H1 (cell line): ENCODE measurements around the gene FES. TPM values are rescaled to one million over a fixed set of nuclear protein-coding genes. Genes with fewer than 3 reads are reported as not detected.

Experiments
- CTCF ChIA-PET: fragments of 300-600 bp; sonication (Branson Sonifier 250); formaldehyde crosslinking; loops from one replicate; lab custom pipeline; 2021; ENCODE audit not compliant: partially characterized antibody; lab: Charles Lee
- POLR2A ChIA-PET: fragments of 300-600 bp; sonication (Branson Sonifier 250); formaldehyde crosslinking; loops from one replicate; lab custom pipeline; 2021; ENCODE audit warnings: inconsistent platforms; ENCODE audit not compliant: partially characterized antibody; lab: Charles Lee
- DNase-seq, 2 experiments: peaks; one replicate each; pipeline versions ENCODE4 v3.0.0 to v3.0.0-alpha.2; 2010 to 2022; ENCODE audit warnings: low spot score in 2 of 2, low read depth in 1 of 2, mixed read lengths in 1 of 2
- FAIRE-seq: peaks from 2 replicates; lab custom pipeline; 2011; peaks lifted over from hg19 to GRCh38; lab: Jason Lieb, UNC
- H2AFZ ChIP-seq: 2 replicates; pipeline ENCODE4 v1.8.1; 2012; ENCODE audit warnings: low read length, inconsistent platforms
- H2AK5ac ChIP-seq: 2 replicates; pipeline ENCODE4 v1.6.1; 2013; ENCODE audit warnings: low read depth, low read length
- H2BK120ac ChIP-seq: replicated peaks from 2 replicates; pipeline ENCODE3; 2013; ENCODE audit warnings: low read depth, low read length, inconsistent platforms
- H2BK12ac ChIP-seq: 2 replicates; pipeline ENCODE4 v1.6.1; 2013; ENCODE audit warnings: low read depth, low read length
- H2BK15ac ChIP-seq: 2 replicates; pipeline ENCODE4 v1.6.1; 2013; ENCODE audit warnings: low read length
- H2BK20ac ChIP-seq: 2 replicates; pipeline ENCODE4 v1.6.1; 2013; ENCODE audit warnings: low read length
- H2BK5ac ChIP-seq: 2 replicates; pipeline ENCODE4 v1.6.1; 2013; ENCODE audit warnings: low read depth, low read length
- H3K14ac ChIP-seq: 2 replicates; pipeline ENCODE4 v1.6.1; 2013; ENCODE audit warnings: inconsistent platforms; ENCODE audit not compliant: insufficient read length
- H3K18ac ChIP-seq: 2 replicates; pipeline ENCODE4 v1.6.1; 2013; ENCODE audit warnings: low read length; ENCODE audit errors: extremely low read depth
- H3K23ac ChIP-seq: 2 replicates; pipeline ENCODE4 v1.6.1; 2013; ENCODE audit warnings: inconsistent platforms; ENCODE audit not compliant: insufficient read length
- H3K23me2 ChIP-seq: 2 replicates; pipeline ENCODE4 v1.6.1; 2013; ENCODE audit warnings: low read depth, low read length
- H3K27ac ChIP-seq: 2 replicates; pipeline ENCODE4 v1.6.1; 2011; ENCODE audit warnings: low read depth, low read length, inconsistent platforms
- H3K27me3 ChIP-seq, 4 experiments: replicated peaks in 1 of 4; 1 replicate in 1 of 4; 2 replicates in 3 of 4; pipeline versions ENCODE4 v1.6.1 to v1.8.1; 2011 to 2013; ENCODE audit warnings: low read length in 3 of 4, mild to moderate bottlenecking in 3 of 4, inconsistent platforms in 2 of 4, mixed read lengths in 2 of 4, moderate library complexity in 1 of 4; ENCODE audit not compliant: control insufficient read depth in 3 of 4, insufficient read depth in 3 of 4; ENCODE audit errors: extremely low read depth in 1 of 4
- H3K36me3 ChIP-seq, 4 experiments: 2 replicates each; pipeline versions ENCODE4 v1.6.1 to v1.8.1; 2011 to 2013; ENCODE audit warnings: mild to moderate bottlenecking in 4 of 4, low read length in 3 of 4, moderate library complexity in 2 of 4, control low read depth in 1 of 4, inconsistent platforms in 1 of 4; ENCODE audit not compliant: insufficient read depth in 4 of 4, control insufficient read depth in 2 of 4
- H3K4ac ChIP-seq: replicated peaks from 2 replicates; pipeline ENCODE3; 2013; ENCODE audit warnings: low read length, low read depth, mixed read lengths, inconsistent platforms; ENCODE audit not compliant: insufficient read length
- H3K4me1 ChIP-seq, 4 experiments: replicated peaks in 1 of 4; 1 replicate in 1 of 4; 2 replicates in 3 of 4; pipeline versions ENCODE4 v1.6.1 to v1.8.1; 2011 to 2013; ENCODE audit warnings: low read length in 3 of 4, inconsistent platforms in 2 of 4, mixed read lengths in 1 of 4; ENCODE audit not compliant: insufficient read depth in 4 of 4, control insufficient read depth in 3 of 4
- H3K4me2 ChIP-seq, 2 experiments: 2 replicates each; pipeline versions ENCODE4 v1.6.1 to v1.8.1; 2011 to 2013; ENCODE audit warnings: low read depth in 2 of 2, low read length in 2 of 2, control low read depth in 1 of 2, inconsistent platforms in 1 of 2, mild to moderate bottlenecking in 1 of 2; ENCODE audit not compliant: insufficient read depth in 1 of 2
- H3K4me3 ChIP-seq, 4 experiments: fragments of 200-600, 300-600 bp in 1 of 4; sonication (generic), shearing (Covaris generic), sonication (Bioruptor Twin) in 1 of 4; 2 replicates each; pipeline versions ENCODE4 v1.5.1 to v1.8.1; 2011 to 2016; ENCODE audit warnings: low read length in 4 of 4, low read depth in 3 of 4, control low read depth in 2 of 4, inconsistent platforms in 2 of 4, mild to moderate bottlenecking in 2 of 4, mixed read lengths in 1 of 4, moderate library complexity in 1 of 4; ENCODE audit not compliant: insufficient read depth in 2 of 4; ENCODE audit errors: extremely low read depth in 1 of 4
- H3K56ac ChIP-seq: replicated peaks from 2 replicates; pipeline ENCODE3; 2013; ENCODE audit warnings: low read depth, mild to moderate bottlenecking, mixed read lengths, low read length, inconsistent platforms; ENCODE audit not compliant: insufficient read length
- H3K79me1 ChIP-seq: 2 replicates; pipeline ENCODE4 v1.6.1; 2013; ENCODE audit warnings: low read depth, low read length, control low read depth
- H3K79me2 ChIP-seq, 2 experiments: 2 replicates each; pipeline versions ENCODE4 v1.6.1 to v1.8.1; 2012 to 2013; ENCODE audit warnings: low read length in 2 of 2, mild to moderate bottlenecking in 2 of 2, inconsistent platforms in 1 of 2; ENCODE audit not compliant: insufficient read depth in 2 of 2, control insufficient read depth in 1 of 2
- H3K9ac ChIP-seq, 4 experiments: replicated peaks in 1 of 4; 1 replicate in 1 of 4; 2 replicates in 3 of 4; pipeline versions ENCODE4 v1.6.1 to v1.8.1; 2011 to 2013; ENCODE audit warnings: low read depth in 3 of 4, low read length in 3 of 4, control low read depth in 2 of 4, mild to moderate bottlenecking in 2 of 4, moderate library complexity in 2 of 4, inconsistent platforms in 1 of 4; ENCODE audit errors: extremely low read depth in 1 of 4
- H3K9me3 ChIP-seq, 2 experiments: 2 replicates each; pipeline versions ENCODE4 v1.6.1 to v1.8.1; 2012 to 2013; ENCODE audit warnings: mild to moderate bottlenecking in 2 of 2, moderate library complexity in 2 of 2, control low read depth in 1 of 2, inconsistent platforms in 1 of 2, low read depth in 1 of 2, low read length in 1 of 2, mixed read lengths in 1 of 2; ENCODE audit not compliant: insufficient read depth in 2 of 2
- H4K20me1 ChIP-seq, 2 experiments: replicated peaks in 1 of 2; 2 replicates each; pipeline versions ENCODE3 to v1.8.1; 2011 to 2013; ENCODE audit warnings: inconsistent platforms in 2 of 2, low read length in 2 of 2, mild to moderate bottlenecking in 1 of 2; ENCODE audit not compliant: insufficient read depth in 2 of 2, control insufficient read depth in 1 of 2
- H4K5ac ChIP-seq: 2 replicates; pipeline ENCODE4 v1.6.1; 2013; ENCODE audit warnings: low read length, low read depth, mixed read lengths, inconsistent platforms; ENCODE audit not compliant: insufficient read length
- H4K8ac ChIP-seq: 2 replicates; pipeline ENCODE4 v1.8.0; 2013; ENCODE audit warnings: mild to moderate bottlenecking, moderate library complexity, low read length, inconsistent platforms; ENCODE audit not compliant: insufficient read depth; ENCODE audit errors: extremely low read depth
- H4K91ac ChIP-seq: replicated peaks from 2 replicates; pipeline ENCODE3; 2013; ENCODE audit warnings: low read length, mixed read lengths, inconsistent platforms; ENCODE audit not compliant: insufficient read length
- ASH2L ChIP-seq: fragments of 200-600, 300-600 bp; sonication (generic); IDR thresholded peaks from one replicate; pipeline ENCODE4 v1.7.1; 2017; ENCODE audit warnings: low read length
- CBX5 ChIP-seq: fragments of 300-800, 300-1000 bp; sonication (generic); IDR thresholded peaks from 2 replicates; pipeline ENCODE4 v1.7.1; 2016; ENCODE audit warnings: antibody characterized with exemption, low read length, low read depth
- CREB1 ChIP-seq: IDR thresholded peaks from 2 replicates; pipeline ENCODE4 v1.6.1; 2012; ENCODE audit warnings: inconsistent platforms
- EZH2 ChIP-seq: fragments of 200-600 bp; sonication (generic); IDR thresholded peaks from 2 replicates; pipeline ENCODE4 v1.7.1; 2012; ENCODE audit warnings: low read depth, mild to moderate bottlenecking, moderate library complexity, low read length, inconsistent platforms; ENCODE audit not compliant: severe bottlenecking
- GABPA ChIP-seq: IDR thresholded peaks from 2 replicates; pipeline ENCODE4 v1.6.1; 2011; ENCODE audit warnings: mild to moderate bottlenecking, low read length, moderate library complexity, borderline replicate concordance; ENCODE audit not compliant: insufficient read depth
- HDAC6 ChIP-seq: IDR thresholded peaks from one replicate; pipeline ENCODE4 v1.7.1; 2012; ENCODE audit warnings: low read depth, mild to moderate bottlenecking, inconsistent platforms, low read length, moderate library complexity
- JUN ChIP-seq: IDR thresholded peaks from 2 replicates; pipeline ENCODE4 v1.6.1; 2011; ENCODE audit warnings: low read depth, mild to moderate bottlenecking, improper control_type of control experiment, low read length
- KDM1A ChIP-seq: fragments of 200-600, 300-600 bp; sonication (generic); IDR thresholded peaks from 2 replicates; pipeline ENCODE4 v1.7.1; 2016; ENCODE audit warnings: mild to moderate bottlenecking, low read length, borderline replicate concordance
- POU5F1 ChIP-seq: IDR thresholded peaks from 2 replicates; pipeline ENCODE4 v1.6.1; 2011; ENCODE audit warnings: low read depth, mild to moderate bottlenecking, low read length, moderate library complexity
- RNF2 ChIP-seq: fragments of 200-900, 300-1000 bp; sonication (generic); IDR thresholded peaks from 2 replicates; pipeline ENCODE4 v1.7.1; 2016; ENCODE audit warnings: borderline replicate concordance, low read depth, mild to moderate bottlenecking, antibody characterized with exemption, low read length; ENCODE audit not compliant: poor library complexity, severe bottlenecking; ENCODE audit errors: missing control alignments
- TBP ChIP-seq: IDR thresholded peaks from 2 replicates; pipeline ENCODE4 v1.6.1; 2011; ENCODE audit warnings: low read depth, low read length, improper control_type of control experiment
- WGBS, 2 experiments: shearing (Covaris generic) in 1 of 2; methylation state at CpG; one replicate each; pipeline versions ENCODE4 v1.1.6 to v1.1.7; 2013 to 2015; ENCODE audit warnings: low lambda C conversion rate in 2 of 2, mixed read lengths in 2 of 2, inconsistent platforms in 1 of 2, low coverage in 1 of 2, missing lambda C conversion rate in 1 of 2; ENCODE audit not compliant: insufficient replicate concordance in 2 of 2, insufficient coverage in 1 of 2, insufficient read length in 1 of 2; ENCODE audit errors: extremely low coverage in 1 of 2, missing lambda C conversion rate in 1 of 2; 5-methylcytosine and 5-hydroxymethylcytosine counted together
- polyA plus RNA-seq, 7 experiments: library from polyadenylated mRNA; depleted of rRNA in 3 of 7; stranded (reverse) in 5 of 7; unstranded in 2 of 7; fragments of >200 nt in 5 of 7; fragments of 200-250 nt in 2 of 7; gene quantifications; 1 replicate in 5 of 7; 2 replicates in 1 of 7; 4 replicates in 1 of 7; pipeline versions ENCODE4 v1.2.1 to v1.2.3, GENCODE V29; 2011 to 2013; ENCODE audit warnings: missing spikeins in 2 of 7, mixed read lengths in 2 of 7
- total RNA-seq: library from RNA; stranded (reverse); fragmentation: NEBNext Ultra II Directional; extraction: Animal tissue kit (Norgen Biotek cat#: 25700); gene quantifications from 2 replicates; pipeline ENCODE4 v1.2.1, GENCODE V29; 2021
- TF ChIP-seq, protein P1 (sequence below): IDR thresholded peaks from 2 replicates; pipeline ENCODE4 v1.6.1; 2011; ENCODE audit warnings: low read length, improper control_type of control experiment
- TF ChIP-seq, protein P2 (sequence below): IDR thresholded peaks from 2 replicates; pipeline ENCODE4 v1.6.1; 2012; ENCODE audit warnings: inconsistent platforms

FES gene
- total and polyA plus RNA-seq, 2 of the 8 experiments (the other 6 are each of a cell fraction or from before 2014, with no cell fraction given) = 8.5 to 8.6 TPM

DNA sequence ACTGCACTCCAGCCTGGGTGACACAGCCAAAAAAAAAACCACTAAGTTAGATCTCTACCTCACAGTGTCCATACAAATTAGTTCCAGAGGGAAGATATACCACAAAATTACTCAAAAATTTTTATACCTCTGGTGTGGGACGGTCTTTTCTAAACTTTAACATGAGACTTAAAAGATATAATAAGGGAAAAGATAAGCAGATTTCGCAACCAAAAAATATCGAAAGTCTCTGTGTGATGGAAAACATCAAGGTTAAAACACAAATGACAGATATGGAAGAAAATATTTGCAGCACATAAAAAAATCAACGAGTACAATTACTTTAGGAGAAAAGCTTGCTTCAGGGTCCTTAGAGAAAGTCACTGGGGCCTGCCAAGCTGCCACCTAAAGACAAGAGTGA is 37.6 kb downstream of the FES start:
- no peaks in the 10 kb centered on the region for H3K79me2 ChIP-seq
- no peaks in the 10 kb centered on the region for H3K9me3 ChIP-seq
- no peak overlapping the region for H3K27ac ChIP-seq
- H3K4ac ChIP-seq = no peak overlapping the region
- H3K14ac ChIP-seq = no peak overlapping the region
- no peak overlapping the region for H2BK15ac ChIP-seq
- FAIRE-seq (no peak), DNase-seq (no peak)
- no peak overlapping the region for H2BK5ac ChIP-seq
- no peak overlapping the region for H3K9ac ChIP-seq
- no peak overlapping the region for H2AFZ ChIP-seq
- no peaks in the 10 kb centered on the region; a peak in 2 of 8 replicates for H3K36me3 ChIP-seq
- POLR2A ChIA-PET = interaction anchor here (1.3 kb wide), 1 partner anchor 11 kb away, joined by 3 read pairs; the partner anchor contains the start of gene HDDC3
- no peak overlapping the region for H3K23ac ChIP-seq
- no peak overlapping the region for H2AK5ac ChIP-seq
- H3K27me3 ChIP-seq = no peaks in the 10 kb centered on the region; a peak in 1 of 7 replicates
- no peak overlapping the region for H4K5ac ChIP-seq
- H2BK120ac ChIP-seq = no peak overlapping the region
- no peak overlapping the region for H4K8ac ChIP-seq
- H2BK20ac ChIP-seq = no peak overlapping the region
- H3K23me2 ChIP-seq = no peaks in the 10 kb centered on the region
- no peak overlapping the region for H2BK12ac ChIP-seq
- H3K4me1 ChIP-seq = no peaks in the 10 kb centered on the region
- H4K91ac ChIP-seq = no peak overlapping the region
- H3K4me3 ChIP-seq = no peak overlapping the region
- H4K20me1 ChIP-seq = peaks cover 0 to 1% of the 10 kb centered on the region in 2 experiments
- CTCF ChIA-PET = interaction anchor here (2.4 to 4.6 kb wide), 2 partner anchors 11 to 26 kb away, joined by 6 to 58 read pairs; partner anchors contain the start of genes HDDC3 and UNC45A
- H3K18ac ChIP-seq = no peak overlapping the region
- no peak for TF ChIP-seq HDAC6
- no peak for TF ChIP-seq POU5F1
- no peak for TF ChIP-seq KDM1A
- no peak for TF ChIP-seq TBP
- TF ChIP-seq CREB1 = no peak
- TF ChIP-seq CBX5 = no peak
- no peak for TF ChIP-seq EZH2
- no peak for TF ChIP-seq GABPA
- TF ChIP-seq, protein P1, sequence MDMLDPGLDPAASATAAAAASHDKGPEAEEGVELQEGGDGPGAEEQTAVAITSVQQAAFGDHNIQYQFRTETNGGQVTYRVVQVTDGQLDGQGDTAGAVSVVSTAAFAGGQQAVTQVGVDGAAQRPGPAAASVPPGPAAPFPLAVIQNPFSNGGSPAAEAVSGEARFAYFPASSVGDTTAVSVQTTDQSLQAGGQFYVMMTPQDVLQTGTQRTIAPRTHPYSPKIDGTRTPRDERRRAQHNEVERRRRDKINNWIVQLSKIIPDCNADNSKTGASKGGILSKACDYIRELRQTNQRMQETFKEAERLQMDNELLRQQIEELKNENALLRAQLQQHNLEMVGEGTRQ = no peak
- TF ChIP-seq, protein P2, sequence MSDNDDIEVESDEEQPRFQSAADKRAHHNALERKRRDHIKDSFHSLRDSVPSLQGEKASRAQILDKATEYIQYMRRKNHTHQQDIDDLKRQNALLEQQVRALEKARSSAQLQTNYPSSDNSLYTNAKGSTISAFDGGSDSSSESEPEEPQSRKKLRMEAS = no peak
- TF ChIP-seq ASH2L = no peak
- no peak for TF ChIP-seq RNF2
- no peak for TF ChIP-seq JUN
- no peaks in the 10 kb centered on the region for H3K79me1 ChIP-seq
- no peak overlapping the region for H3K4me2 ChIP-seq
- H3K56ac ChIP-seq = no peak overlapping the region
- 96% methylated on average over 4 of the region's 4 CpGs; no CpG with 5 or more reads in 1 of the 2 experiments for WGBS, 2 experiments
